ENCODE data around the gene CMTM6.

Gene CMTM6

DNA sequence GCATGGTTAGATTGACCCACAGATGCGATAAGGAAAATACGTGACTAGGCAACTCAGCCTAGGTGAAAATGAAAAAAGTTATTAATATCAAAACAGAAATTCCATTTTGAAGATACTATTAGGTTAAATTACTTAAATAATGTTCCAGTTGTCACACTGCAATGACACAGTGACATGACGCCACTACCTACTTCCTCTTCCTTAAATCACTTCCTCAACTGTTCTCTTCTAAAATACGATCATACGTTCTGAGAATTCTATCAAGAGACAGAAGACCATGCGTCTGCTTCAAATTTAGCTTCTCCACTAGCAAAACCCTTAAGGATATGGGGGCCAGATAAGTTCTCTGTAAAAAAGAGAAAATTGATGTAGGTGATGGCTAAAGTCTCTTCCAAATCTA lies 18.2 kb downstream of the CMTM6 start:
- TF ChIP-seq YY1 (IDR thresholded peaks at IDR 0.05; ENCODE audit: low read depth) (no peak), ZBTB7A (IDR thresholded peaks at IDR 0.05; ENCODE audit: low read depth) (no peak), CEBPB (IDR thresholded peaks at IDR 0.05) (no peak), TAF1 (IDR thresholded peaks at IDR 0.05; ENCODE audit: low read depth) (no peak), TEAD4 (IDR thresholded peaks at IDR 0.05) (no peak), FOXM1 (IDR thresholded peaks at IDR 0.05; ENCODE audit: borderline replicate concordance, low read depth) (no peak)
- TF ChIP-seq, protein P1, sequence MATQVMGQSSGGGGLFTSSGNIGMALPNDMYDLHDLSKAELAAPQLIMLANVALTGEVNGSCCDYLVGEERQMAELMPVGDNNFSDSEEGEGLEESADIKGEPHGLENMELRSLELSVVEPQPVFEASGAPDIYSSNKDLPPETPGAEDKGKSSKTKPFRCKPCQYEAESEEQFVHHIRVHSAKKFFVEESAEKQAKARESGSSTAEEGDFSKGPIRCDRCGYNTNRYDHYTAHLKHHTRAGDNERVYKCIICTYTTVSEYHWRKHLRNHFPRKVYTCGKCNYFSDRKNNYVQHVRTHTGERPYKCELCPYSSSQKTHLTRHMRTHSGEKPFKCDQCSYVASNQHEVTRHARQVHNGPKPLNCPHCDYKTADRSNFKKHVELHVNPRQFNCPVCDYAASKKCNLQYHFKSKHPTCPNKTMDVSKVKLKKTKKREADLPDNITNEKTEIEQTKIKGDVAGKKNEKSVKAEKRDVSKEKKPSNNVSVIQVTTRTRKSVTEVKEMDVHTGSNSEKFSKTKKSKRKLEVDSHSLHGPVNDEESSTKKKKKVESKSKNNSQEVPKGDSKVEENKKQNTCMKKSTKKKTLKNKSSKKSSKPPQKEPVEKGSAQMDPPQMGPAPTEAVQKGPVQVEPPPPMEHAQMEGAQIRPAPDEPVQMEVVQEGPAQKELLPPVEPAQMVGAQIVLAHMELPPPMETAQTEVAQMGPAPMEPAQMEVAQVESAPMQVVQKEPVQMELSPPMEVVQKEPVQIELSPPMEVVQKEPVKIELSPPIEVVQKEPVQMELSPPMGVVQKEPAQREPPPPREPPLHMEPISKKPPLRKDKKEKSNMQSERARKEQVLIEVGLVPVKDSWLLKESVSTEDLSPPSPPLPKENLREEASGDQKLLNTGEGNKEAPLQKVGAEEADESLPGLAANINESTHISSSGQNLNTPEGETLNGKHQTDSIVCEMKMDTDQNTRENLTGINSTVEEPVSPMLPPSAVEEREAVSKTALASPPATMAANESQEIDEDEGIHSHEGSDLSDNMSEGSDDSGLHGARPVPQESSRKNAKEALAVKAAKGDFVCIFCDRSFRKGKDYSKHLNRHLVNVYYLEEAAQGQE (IDR thresholded peaks at IDR 0.05; ENCODE audit: low read depth) = no peak
- TF ChIP-seq, protein P2, sequence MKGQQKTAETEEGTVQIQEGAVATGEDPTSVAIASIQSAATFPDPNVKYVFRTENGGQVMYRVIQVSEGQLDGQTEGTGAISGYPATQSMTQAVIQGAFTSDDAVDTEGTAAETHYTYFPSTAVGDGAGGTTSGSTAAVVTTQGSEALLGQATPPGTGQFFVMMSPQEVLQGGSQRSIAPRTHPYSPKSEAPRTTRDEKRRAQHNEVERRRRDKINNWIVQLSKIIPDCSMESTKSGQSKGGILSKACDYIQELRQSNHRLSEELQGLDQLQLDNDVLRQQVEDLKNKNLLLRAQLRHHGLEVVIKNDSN (IDR thresholded peaks at IDR 0.05) = no peak
- TF ChIP-seq, protein P3, sequence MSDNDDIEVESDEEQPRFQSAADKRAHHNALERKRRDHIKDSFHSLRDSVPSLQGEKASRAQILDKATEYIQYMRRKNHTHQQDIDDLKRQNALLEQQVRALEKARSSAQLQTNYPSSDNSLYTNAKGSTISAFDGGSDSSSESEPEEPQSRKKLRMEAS (IDR thresholded peaks at IDR 0.05) = no peak

DNA sequence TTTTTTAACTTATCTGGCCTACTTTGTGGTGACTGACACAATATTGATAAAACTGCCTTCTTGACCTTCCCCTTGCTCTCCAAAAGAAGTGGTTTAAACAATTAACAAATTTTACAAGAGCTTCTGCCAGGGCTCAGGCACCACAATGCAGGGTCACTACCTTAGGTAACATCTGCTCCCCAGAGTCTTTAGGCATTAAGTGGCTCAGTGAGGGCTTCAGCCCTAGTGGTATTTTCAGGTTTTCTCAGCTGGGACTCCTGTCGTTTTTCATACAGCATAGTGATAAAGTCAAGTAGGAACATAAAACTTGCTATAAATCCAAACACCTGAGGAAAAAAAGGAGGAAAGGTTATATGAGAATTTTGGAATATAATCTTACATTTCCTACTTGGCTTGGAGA lies 18.9 kb downstream of the CMTM6 start:
- no peak for TF ChIP-seq TAF1 (IDR thresholded peaks at IDR 0.05; ENCODE audit: low read depth)
- TF ChIP-seq, protein P3 (IDR thresholded peaks at IDR 0.05) = no peak
- TF ChIP-seq NFIC (IDR thresholded peaks at IDR 0.05) = no peak
- no peak for TF ChIP-seq ZBTB7A (IDR thresholded peaks at IDR 0.05; ENCODE audit: low read depth)
- no peak for TF ChIP-seq YY1 (IDR thresholded peaks at IDR 0.05; ENCODE audit: low read depth)
- no peak for TF ChIP-seq TEAD4 (IDR thresholded peaks at IDR 0.05)
- TF ChIP-seq, protein P1 (IDR thresholded peaks at IDR 0.05; ENCODE audit: low read depth) = no peak

DNA sequence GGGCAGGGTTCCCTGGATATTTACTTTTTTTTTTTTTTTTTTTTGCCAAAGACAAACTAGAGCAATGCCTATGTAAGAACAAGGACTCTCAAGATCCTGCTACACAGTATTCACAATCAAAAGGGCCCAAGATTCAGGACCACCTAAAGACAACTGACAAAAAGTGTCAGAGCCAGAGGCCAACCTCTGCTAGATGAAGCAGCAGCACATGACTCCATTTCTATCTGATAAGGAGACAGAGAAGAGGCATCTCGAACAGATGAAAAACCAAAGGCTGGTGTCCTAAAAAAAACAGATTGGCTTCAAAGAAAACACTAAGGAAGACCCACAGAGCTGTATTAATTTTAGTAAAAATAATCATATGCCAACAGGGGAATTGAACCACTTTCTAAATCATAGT lies 20.0 kb downstream of the CMTM6 start:
- TF ChIP-seq FOXM1 (IDR thresholded peaks at IDR 0.05; ENCODE audit: borderline replicate concordance, low read depth) = no peak
- TF ChIP-seq TEAD4 (IDR thresholded peaks at IDR 0.05) = no peak
- TF ChIP-seq CEBPB (IDR thresholded peaks at IDR 0.05) = no peak
- no peak for TF ChIP-seq NFIC (IDR thresholded peaks at IDR 0.05)
- no peak for TF ChIP-seq CREB1 (IDR thresholded peaks at IDR 0.05; ENCODE audit: low read depth)
- TF ChIP-seq, protein P2 (IDR thresholded peaks at IDR 0.05) = no peak
- no peak for TF ChIP-seq YY1 (IDR thresholded peaks at IDR 0.05; ENCODE audit: low read depth)
- TF ChIP-seq EGR1 (IDR thresholded peaks at IDR 0.05) = no peak
- no peak for TF ChIP-seq TAF1 (IDR thresholded peaks at IDR 0.05; ENCODE audit: low read depth)

DNA sequence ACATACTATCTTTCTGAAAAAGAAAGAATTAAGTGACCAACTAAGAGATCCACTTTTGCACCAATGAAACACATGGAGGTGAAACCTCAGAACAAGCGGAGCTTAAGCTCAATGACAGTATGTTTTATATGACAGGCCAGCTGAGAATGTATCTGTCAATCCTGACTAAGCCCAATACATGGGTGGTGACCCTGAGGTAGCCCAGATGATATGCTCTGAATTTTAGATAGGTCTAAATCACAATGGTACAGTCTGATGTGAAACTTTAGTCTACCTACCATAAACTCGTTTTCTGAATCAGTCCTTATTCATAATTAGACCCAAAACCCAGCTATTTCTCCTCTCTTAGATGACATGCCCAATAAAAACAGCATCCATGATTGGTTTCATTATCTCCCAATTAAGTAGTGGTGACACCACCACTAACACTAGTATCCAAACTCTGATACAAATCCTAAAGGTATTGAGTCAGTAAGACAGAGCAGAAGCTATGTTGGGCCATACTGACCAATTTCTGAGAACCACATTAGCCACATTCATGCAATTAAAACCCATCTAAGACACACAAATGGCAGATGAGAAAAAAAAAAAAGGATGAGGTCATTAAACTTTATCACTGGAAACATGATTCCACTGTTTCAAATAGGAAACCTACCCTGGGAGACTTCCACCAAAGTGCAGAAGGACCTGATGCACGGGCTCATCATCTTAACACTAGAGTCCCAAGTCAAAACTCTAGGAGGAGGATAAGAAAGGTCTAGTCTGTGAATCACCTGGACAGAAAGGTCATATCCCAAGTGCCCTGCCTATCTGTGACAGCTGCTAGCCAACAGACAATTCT lies 20.6 kb downstream of the CMTM6 start:
- TF ChIP-seq, protein P2 (IDR thresholded peaks at IDR 0.05) = no peak
- no peak for TF ChIP-seq YY1 (IDR thresholded peaks at IDR 0.05; ENCODE audit: low read depth)
- TF ChIP-seq CEBPB (IDR thresholded peaks at IDR 0.05) = no peak
- no peak for TF ChIP-seq ZBTB7A (IDR thresholded peaks at IDR 0.05; ENCODE audit: low read depth)
- TF ChIP-seq, protein P1 (IDR thresholded peaks at IDR 0.05; ENCODE audit: low read depth) = no peak
- TF ChIP-seq, protein P3 (IDR thresholded peaks at IDR 0.05) = no peak
- TF ChIP-seq EP300 (IDR thresholded peaks at IDR 0.05; ENCODE audit: borderline replicate concordance) = no peak
